GM12873 (cell line): Measurements from ENCODE around the gene PITPNM1.

Experiments
- CTCF ChIP-seq: IDR thresholded peaks from 2 replicates; pipeline ENCODE4 v1.5.1; 2012; ENCODE audit warnings: low read depth, mild to moderate bottlenecking, moderate library complexity, low read length, control low read depth; ENCODE audit not compliant: insufficient read depth; ENCODE audit errors: missing control alignments

The PITPNM1 gene

DNA sequence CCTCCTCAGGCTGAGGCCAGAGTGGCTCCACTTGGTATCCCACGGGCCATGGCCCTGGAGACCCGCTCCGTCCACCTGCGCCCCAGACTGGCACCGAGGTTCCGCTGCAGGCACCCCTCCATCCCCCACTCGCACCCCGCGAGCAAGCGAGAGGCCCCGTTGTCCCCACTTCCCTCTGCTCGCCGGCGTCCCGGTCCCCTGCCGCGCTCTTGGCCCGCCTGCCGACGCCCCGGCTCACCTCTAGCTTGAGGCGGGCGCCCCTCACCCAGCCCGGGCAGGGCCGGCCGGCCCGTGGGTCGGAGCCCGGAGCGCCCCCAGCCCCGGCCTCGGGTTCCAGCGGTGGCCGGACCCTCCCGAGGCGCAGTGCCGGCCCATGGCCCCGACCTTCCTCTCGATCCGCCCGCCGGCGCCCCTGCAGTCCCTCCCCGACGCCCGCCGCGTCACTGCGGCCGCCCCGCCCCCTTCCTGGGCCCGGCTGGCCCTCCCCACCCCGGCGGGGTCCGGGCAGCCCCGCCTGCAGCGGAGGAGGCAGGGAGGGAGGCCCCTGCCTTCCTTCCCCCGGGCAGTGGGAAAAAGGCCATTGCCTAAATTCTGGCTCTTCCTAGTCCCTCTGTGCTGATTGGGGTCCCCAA, at the start of gene PITPNM1:
PITPNM1 (minus strand) TSS at position 414 of the 632 bp plus-strand sequence. CDS start 1,183 bp downstream, outside the sequence.
- TF ChIP-seq CTCF, result no peak

DNA sequence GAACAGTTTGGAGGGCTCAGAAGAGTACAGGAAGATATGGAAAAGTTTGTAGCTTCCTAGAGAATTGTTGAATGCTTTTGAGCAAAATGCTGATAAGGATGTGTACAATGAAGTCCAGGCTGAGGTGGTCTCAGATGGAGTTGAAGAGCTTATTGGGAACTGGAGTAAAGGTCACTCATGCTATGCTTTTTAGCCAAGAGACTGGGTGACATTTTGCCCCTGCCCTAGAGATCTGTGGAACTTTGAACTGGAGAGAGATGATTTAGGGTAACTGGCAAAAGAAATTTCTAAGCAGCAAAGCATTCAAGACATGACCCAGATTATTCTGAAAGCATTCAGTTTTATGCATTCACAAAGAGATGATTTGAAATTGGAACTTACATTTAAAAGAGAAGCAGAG, 46.0 kb upstream of the PITPNM1 start:
- no peak for TF ChIP-seq CTCF

- no peak for TF ChIP-seq CTCF
These were observed 43.5 kb upstream of the PITPNM1 start for GRCh38 chr11:67548555-67549110.

GRCh38 chr11:67545280-67545679, 40.1 kb upstream of the PITPNM1 start:
- TF ChIP-seq CTCF, result no peak

DNA sequence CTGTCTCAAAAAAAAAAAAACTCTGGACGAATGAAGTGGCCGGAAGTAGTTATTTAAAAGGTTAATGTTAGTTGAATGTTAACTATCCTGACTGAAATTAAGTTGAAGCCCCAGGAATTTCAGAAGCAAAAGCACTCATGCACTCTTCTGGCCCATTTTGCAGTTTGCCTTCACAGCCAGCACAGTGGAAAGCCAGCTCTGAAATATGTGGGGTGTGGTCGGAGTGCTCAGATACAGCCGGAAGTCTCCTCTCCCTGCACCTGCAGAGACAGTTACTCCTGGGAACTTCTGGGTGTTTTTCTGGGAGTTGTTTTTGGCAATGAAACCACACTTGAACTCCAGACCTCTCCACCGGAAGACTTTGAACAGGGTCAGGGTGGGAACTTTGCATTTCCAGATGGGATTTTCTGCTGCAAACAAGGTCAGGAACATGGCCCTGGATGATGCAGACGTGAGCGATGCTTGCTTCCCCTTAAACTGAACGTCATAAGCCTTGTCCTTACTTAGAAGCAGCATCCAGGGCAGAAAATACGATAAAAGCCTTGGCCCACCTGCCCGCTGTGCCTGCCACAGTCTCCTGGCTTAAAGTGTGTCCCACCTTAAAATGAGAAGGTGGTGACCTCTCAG, 39.6 kb upstream of the PITPNM1 start:
- no peak for TF ChIP-seq CTCF

DNA sequence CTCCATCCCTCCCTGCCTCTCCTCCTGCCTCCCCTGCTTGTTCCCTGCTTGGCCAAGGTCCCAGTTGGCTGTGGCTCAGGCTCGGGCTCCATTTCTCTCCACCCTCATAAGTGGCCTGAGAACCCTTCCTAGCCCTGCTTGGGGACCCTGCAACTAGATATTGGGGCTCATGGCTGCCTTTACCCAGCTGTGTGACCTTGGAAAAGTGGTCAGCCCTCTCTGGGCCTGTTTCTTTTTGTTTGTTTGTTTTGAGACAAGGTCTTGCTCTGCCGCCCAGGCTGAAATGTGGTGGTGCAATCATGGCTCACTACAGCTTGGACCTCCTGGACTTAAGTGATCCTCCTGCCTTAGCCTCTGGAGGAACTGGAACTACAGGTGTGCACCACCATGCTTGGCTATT, 38.4 kb upstream of the PITPNM1 start:
- no peak for TF ChIP-seq CTCF

DNA sequence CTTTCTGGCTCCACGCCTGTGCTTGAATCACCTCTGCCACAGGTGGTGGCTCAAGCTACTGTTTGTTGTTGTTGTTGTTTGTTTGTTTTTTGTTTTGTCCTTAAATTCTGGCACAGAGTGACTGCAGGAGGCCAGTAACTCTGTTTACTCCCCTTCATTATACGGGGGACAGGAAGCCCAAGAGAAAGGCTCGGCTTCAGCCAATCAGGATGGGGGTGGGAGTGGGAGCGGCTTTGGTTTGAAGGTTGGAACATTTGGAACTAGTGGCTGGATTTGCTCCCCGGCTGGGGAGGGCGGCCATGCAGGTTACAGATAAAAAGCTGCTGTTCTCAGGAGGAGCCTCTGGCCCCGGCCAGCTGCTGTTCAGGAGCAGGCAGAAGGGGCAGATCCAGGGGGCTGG, 37.8 kb upstream of the PITPNM1 start:
- no peak for TF ChIP-seq CTCF
